ENCODE results near the gene OAS2. TPM values are rescaled to one million over a fixed set of nuclear protein-coding genes. Genes with fewer than 3 reads are reported as not detected.

Gene OAS2
- total RNA-seq, 1 donor from 2014 or later, result 57.7 TPM

- Histone ChIP-seq H3K27me3 (no peaks in the 10 kb centered on the region), H3K4me3 (no peak overlapping the region), H3K36me3 (peaks cover 36% of the 10 kb centered on the region), H3K4me1 (no peaks in the 10 kb centered on the region), H3K9me3 (no peaks in the 10 kb centered on the region), H3K27ac (no peak overlapping the region)
- no peak for TF ChIP-seq CTCF (IDR thresholded peaks at IDR 0.05)
- no peak for DNase-seq
- no peak for ATAC-seq
- intact Hi-C loops (cut with DNase I), result no loop called here
Observed at GRCh38 chr12:112961074-112961473, 17.2 kb upstream of the OAS2 start.

GRCh38 chr12:112961536-112961935 is 16.8 kb upstream of the OAS2 start:
- Histone ChIP-seq H3K36me3 (peaks cover 41% of the 10 kb centered on the region), H3K4me3 (no peak overlapping the region), H3K27ac (no peak overlapping the region), H3K9me3 (no peaks in the 10 kb centered on the region), H3K4me1 (no peaks in the 10 kb centered on the region), H3K27me3 (no peaks in the 10 kb centered on the region)
- DNase-seq (no peak), ATAC-seq (no peak)
- TF ChIP-seq CTCF (IDR thresholded peaks at IDR 0.05), result no peak
- intact Hi-C loops (cut with DNase I), result no loop called here

DNA sequence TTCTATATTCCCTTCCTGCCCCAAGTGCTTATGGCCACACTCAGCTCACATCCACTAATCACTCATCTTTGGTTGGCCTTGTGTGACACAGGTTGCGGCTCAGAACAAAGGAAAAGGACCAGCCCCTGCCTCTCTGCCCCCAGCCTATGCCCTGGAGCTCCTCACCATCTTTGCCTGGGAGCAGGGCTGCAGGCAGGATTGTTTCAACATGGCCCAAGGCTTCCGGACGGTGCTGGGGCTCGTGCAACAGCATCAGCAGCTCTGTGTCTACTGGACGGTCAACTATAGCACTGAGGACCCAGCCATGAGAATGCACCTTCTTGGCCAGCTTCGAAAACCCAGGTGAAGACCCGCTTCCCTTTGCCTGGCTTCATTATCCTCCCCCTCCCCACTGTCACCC is 15.8 kb upstream of the OAS2 start:
- Histone ChIP-seq H3K9me3 (no peaks in the 10 kb centered on the region), H3K4me1 (no peaks in the 10 kb centered on the region), H3K4me3 (no peak overlapping the region), H3K36me3 (peaks cover 51% of the 10 kb centered on the region), H3K27me3 (no peaks in the 10 kb centered on the region), H3K27ac (no peak overlapping the region)
- TF ChIP-seq CTCF (IDR thresholded peaks at IDR 0.05), result no peak
- intact Hi-C loops (cut with DNase I), result no loop called here
- no peak for ATAC-seq
- no peak for DNase-seq

DNA sequence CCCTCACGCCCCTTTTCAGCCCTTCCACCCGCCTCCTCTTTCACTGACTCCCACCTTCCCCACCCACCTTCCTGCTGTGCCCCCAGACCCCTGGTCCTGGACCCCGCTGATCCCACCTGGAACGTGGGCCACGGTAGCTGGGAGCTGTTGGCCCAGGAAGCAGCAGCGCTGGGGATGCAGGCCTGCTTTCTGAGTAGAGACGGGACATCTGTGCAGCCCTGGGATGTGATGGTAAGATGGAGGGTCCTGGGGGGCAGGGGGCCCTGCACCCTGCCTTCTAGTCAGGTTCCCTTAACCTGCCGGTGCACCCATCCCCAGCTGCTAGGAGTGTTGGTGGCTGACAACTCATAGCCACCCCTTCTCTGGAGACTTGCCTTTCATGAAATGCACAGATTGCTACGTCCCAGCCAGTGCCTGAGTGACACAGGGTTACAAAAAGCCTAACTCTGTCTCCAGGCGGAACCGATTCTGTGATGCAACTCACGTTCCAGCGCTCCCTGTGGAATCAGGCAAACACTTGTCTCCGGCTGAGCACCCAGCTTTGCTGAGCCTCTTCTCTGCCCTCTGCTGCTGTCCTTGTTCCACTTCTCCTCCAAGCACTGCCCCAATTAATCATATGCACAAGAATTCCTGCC is 15.0 kb upstream of the OAS2 start:
- TF ChIP-seq CTCF (IDR thresholded peaks at IDR 0.05), result no peak
- DNase-seq (no peak), ATAC-seq (no peak)
- no peaks in the 10 kb centered on the region for H3K27me3 ChIP-seq
- no peak overlapping the region for H3K27ac ChIP-seq
- H3K36me3 ChIP-seq, result peaks cover 57% of the 10 kb centered on the region
- H3K9me3 ChIP-seq, result no peaks in the 10 kb centered on the region
- H3K4me1 ChIP-seq, result no peaks in the 10 kb centered on the region
- no peak overlapping the region for H3K4me3 ChIP-seq
- intact Hi-C loops (cut with DNase I), result no loop called here

DNA sequence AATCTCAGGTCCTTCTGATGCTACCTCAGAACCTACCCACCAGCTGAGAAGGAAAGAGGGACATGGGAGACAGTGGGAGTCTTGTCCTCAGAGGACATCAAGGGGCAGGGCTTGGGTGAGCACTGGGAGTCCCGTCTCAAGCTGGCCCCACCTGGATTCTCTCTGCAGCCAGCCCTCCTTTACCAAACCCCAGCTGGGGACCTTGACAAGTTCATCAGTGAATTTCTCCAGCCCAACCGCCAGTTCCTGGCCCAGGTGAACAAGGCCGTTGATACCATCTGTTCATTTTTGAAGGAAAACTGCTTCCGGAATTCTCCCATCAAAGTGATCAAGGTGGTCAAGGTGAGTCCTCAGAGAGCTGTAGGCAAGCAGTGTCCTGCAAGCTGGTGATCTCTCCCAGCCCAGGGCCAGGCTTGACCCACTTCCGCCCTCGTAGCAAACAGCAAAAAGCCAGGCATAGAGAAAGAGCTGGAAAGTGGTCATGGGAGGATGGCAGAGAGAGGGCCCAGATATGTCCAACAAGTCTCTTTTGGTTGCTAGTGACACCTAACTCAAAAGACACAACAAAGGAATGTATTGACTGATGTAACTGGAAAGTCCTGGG is 14.2 kb upstream of the OAS2 start:
- DNase-seq (no peak), ATAC-seq (no peak)
- no peak overlapping the region for H3K27ac ChIP-seq
- H3K27me3 ChIP-seq, result no peaks in the 10 kb centered on the region
- no peak for TF ChIP-seq CTCF (IDR thresholded peaks at IDR 0.05)
- H3K4me1 ChIP-seq, result no peaks in the 10 kb centered on the region
- peaks cover 59% of the 10 kb centered on the region for H3K36me3 ChIP-seq
- intact Hi-C loops (cut with DNase I), result no loop called here
- no peaks in the 10 kb centered on the region for H3K9me3 ChIP-seq
- no peak overlapping the region for H3K4me3 ChIP-seq
